ENCODE data around the gene HCN4. TPM values are rescaled to one million over a fixed set of nuclear protein-coding genes. Genes with fewer than 3 reads are reported as not detected.

The HCN4 gene
- total RNA-seq, 2 experiments from 2014 or later: not detected

DNA sequence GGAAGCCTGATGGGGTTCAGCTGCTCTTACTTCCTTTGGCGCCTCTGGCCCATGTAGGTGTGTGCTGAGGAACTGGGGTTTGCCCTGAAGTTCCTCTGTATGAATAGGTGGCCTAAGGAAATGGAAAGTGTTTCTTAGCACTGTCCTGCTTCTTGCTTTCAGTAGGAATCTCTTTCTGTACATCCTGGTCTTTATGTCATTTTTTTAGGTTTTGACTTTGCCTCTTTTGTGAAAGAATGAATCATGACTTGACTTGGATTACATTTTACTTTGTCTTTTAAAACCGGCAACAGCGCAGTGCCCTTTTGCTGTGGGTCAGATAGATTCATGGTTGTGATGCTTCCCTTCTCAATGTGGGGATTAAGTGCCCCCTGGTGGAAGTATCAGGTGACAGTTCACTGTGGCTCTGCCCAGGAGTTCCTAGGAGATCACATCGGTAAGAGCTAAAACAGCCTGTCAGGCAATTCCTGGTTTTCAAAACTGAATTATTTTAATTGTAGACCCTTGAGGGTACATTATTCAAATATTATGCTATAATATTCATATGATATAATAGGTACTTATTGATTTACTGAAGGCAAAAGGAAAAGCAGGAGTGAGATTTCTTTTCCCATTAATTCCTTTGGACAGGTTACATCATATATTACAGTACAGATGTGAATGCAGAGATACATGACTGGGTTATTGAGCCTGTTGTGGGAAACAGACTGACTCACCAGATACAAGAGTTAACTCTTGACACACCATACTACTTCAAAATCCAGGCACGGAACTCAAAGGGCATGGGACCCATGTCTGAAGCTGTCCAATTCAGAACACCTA lies 95.4 kb downstream of the HCN4 start:
- DNase-seq: peak; percentile 70
- CTCF ChIA-PET: interaction anchor here (0.8 to 8.8 kb wide), 16 partner anchors 8 to 554 kb away, joined by 3 to 102 read pairs (median 5); no protein-coding TSS in a partner anchor
- Mint-ChIP-seq H3K9me3 (ENCODE audit: low read depth) (no peaks in the 10 kb centered on the region), H3K27ac (no peak overlapping the region), H3K4me3 (no peak overlapping the region), H3K27me3 (no peaks in the 10 kb centered on the region), H3K36me3 (no peaks in the 10 kb centered on the region), H3K4me1 (peaks cover 2% of the 10 kb centered on the region)
- ATAC-seq: peak; percentile 76

DNA sequence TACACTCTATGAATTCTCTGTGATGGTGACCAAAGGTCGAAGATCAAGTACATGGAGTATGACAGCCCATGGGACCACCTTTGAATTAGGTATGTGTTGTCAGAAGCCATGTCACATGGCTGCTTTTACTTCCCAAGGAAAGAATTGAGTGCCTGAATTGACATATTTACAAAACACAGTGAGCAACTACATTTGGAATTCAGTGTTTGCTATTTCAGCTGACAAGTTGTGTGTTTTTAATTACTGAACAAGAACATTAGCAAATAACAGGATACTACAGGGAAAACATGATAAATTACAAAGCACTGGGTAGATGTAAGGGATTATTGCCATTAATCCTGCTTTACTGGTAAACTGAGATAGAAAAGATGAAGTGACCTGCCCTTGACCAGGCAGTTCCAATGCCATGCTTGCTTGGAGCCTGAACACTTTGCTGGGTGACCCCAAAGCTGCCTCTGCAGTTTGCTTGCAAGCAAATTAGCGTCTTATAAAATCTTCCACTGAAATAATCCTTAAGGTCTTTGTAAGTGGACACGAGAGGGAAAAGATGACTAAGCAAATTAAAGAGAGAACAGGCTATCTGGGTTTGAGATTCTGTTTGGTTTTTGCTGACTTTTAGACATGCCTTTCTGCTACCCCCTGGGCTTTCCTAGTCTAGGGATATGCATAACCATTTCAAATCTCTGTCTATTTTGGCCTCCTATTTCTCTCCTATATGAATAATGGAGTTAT lies 98.2 kb downstream of the HCN4 start:
- Mint-ChIP-seq H3K27ac (no peak overlapping the region), H3K36me3 (no peaks in the 10 kb centered on the region), H3K4me3 (no peak overlapping the region), H3K4me1 (peaks cover 2% of the 10 kb centered on the region), H3K27me3 (no peaks in the 10 kb centered on the region), H3K9me3 (ENCODE audit: low read depth) (no peaks in the 10 kb centered on the region)
- ATAC-seq (no peak), DNase-seq (no peak)
- CTCF ChIA-PET: interaction anchor here (8.8 kb wide), 1 partner anchor 29 kb away, joined by 102 read pairs; no protein-coding TSS in a partner anchor

Other genes with a start within 250 kb of the HCN4 start
- not detected for gene REC114, start 74.2 kb upstream of the HCN4 start, total RNA-seq

Measured in activated CD8-positive, alpha-beta memory T cell treated with anti-CD3 and anti-CD28 coated beads, Interleukin-2, amount 10 ng/mL, durations not matched to agents 7 days and 5 days (primary cell).